ENCODE data around the gene ZDHHC7. TPM values are rescaled to one million over a fixed set of nuclear protein-coding genes. Genes with fewer than 3 reads are reported as not detected.
A peak's percentile ranks its signal among the peaks of the same experiment; 100 is the strongest.

ZDHHC7 gene
- total RNA-seq, 1 donor from 2014 or later: 43.7 TPM

DNA sequence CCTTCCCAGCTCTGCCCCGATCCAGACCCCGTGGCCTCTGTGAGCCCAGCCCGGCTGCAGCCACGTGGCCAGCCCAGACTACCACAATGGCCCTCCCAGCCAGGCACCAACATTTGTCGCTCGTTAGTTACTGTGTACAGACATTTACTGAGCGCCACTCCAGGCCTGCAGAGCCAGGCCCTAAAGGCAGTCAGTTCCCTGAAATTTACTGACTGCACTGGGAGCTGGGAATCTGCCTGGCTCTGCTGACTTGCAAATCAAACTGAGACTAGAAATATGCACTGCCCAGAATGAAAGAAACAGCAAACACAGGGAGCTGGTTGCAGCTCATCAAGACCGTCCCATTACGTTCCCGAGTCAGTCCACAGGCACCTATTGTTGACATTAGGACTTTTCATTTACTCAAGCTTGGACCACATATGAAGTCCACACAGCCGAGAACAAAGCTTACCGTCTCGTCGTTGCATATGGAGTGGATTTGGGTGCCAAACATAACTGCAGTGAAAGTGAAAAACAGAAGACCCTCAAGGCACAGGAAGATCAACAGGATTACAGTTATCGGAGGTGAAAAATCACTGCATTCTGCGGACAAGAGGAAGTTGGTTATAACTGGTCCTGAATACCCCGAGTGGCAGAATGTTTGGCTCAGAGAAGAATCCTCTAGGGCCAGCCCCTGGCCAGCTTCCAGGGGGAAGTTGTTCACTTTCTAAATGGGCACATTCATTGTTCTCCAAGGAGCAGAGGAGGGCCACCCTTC lies 34.5 kb downstream of the ZDHHC7 start:
- DNase-seq (ENCODE audit: low spot score): no peak
- intact Hi-C loops (cut with DNase I): no loop called here

- intact Hi-C loops (cut with DNase I): no loop called here
- DNase-seq (ENCODE audit: low spot score): no peak
These were observed 35.8 kb downstream of the ZDHHC7 start for GRCh38 chr16:84975522-84975921.

GRCh38 chr16:84975066-84975465 lies 36.3 kb downstream of the ZDHHC7 start:
- intact Hi-C loops (cut with DNase I): no loop called here

GRCh38 chr16:84973776-84974523 lies 37.4 kb downstream of the ZDHHC7 start:
- intact Hi-C loops (cut with DNase I): no loop called here
- DNase-seq (ENCODE audit: low spot score): no peak

More at GRCh38 chr16:84975066-84975465, 36.3 kb downstream of the ZDHHC7 start:
- DNase-seq (ENCODE audit: low spot score): no peak

GRCh38 chr16:84973236-84973635 lies 38.1 kb downstream of the ZDHHC7 start:
- intact Hi-C loops (cut with DNase I): no loop called here

DNA sequence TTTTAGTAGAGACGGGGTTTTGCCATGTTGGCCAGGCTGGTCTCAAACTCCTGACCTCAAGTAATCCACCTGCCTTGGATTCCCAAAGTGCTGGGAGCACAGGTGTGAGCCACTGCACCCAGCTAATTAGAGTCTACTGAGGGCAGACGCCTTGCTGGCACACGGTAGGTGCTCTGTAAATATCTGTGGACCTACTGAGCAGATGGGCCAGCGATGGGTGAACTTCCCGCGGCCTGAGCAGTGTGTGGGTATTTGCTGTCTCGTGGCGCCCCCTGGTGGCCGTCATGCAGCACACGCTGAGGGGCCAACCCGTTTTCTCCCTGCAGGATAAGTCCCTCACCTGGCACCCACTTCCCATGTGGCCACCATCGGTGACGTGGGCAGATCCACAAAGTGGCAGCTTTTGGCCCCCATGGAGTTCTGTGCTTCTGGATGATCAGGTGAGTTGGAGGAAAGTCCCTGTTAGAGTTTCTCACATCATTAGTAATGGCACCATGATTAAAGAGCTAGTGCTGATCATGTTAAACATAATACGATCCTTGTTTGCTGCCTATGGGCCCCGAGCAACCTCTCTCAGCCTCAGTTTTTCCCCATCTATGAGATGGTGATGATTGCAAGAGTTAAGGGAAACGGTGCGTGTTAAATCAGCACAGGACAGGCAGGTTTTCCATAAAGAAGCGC lies 40.7 kb downstream of the ZDHHC7 start:
- peak; percentile 88 for DNase-seq (ENCODE audit: low spot score)
- intact Hi-C loops (cut with DNase I): loop anchor here (1.0 to 2.0 kb wide), 2 partner anchors 46 to 216 kb away; no protein-coding TSS in a partner anchor

More at GRCh38 chr16:84973236-84973635, 38.1 kb downstream of the ZDHHC7 start:
- DNase-seq (ENCODE audit: low spot score): no peak

DNA sequence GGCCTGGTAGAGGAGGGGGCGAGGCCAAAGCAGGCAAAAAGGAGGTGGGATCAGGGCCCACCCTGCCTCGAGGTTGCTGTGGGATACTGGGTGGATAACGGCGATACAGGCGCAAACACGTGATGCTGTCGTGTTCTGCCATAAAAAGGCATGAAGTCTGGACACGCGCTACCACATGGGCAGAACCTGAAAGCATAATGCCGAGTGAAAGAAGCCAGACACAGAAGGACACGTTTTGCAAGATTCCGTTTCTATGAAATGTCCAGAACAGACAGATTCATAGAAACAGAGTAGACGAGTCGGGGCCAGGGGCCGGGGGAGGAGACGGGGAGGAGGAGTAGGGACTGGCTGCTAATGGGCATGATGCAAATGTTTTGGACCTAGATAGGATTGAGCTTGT lies 43.5 kb downstream of the ZDHHC7 start:
- intact Hi-C loops (cut with DNase I): no loop called here

DNA sequence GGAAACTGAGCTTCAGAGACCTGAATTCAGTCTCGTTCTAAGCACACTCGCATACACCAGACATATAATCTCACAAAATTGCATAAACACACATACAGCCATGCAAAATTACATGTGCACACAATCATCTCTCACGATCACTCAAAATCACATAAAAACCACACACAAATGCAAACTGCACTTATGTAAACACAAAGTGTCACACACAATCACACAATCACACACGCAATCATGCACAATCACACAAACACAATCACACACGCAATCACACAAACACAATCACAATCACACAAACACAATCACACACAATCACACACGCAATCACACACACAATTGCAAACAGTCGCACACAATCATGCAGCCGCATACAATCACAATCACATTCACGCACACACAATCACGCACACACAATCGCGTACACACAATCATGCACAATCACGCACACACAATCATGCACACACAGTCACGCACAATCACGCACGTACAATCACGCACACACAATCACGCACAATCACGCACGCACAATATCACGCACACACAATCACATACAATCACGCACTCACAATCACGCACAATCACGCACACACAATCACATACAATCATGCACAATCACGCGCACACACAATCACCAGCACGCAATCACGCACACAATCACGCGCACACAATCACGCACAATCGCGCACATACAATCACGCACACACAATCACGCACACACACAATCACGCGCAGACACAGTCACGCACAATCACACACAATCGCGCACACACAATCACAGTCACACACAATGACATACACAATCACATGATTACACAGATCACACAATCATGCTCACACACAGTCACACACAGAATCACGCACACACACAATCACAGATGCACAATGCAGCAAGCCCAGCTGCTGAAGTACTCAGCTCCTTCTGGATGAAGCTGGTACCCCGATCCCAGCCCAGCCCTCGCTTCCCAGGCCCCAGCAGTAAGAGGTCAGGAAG lies 45.6 kb downstream of the ZDHHC7 start:
- intact Hi-C loops (cut with DNase I): no loop called here
- no peak for DNase-seq (ENCODE audit: low spot score)

More for the DNA sequence above, 43.5 kb downstream of the ZDHHC7 start:
- no peak for DNase-seq (ENCODE audit: low spot score)

DNA sequence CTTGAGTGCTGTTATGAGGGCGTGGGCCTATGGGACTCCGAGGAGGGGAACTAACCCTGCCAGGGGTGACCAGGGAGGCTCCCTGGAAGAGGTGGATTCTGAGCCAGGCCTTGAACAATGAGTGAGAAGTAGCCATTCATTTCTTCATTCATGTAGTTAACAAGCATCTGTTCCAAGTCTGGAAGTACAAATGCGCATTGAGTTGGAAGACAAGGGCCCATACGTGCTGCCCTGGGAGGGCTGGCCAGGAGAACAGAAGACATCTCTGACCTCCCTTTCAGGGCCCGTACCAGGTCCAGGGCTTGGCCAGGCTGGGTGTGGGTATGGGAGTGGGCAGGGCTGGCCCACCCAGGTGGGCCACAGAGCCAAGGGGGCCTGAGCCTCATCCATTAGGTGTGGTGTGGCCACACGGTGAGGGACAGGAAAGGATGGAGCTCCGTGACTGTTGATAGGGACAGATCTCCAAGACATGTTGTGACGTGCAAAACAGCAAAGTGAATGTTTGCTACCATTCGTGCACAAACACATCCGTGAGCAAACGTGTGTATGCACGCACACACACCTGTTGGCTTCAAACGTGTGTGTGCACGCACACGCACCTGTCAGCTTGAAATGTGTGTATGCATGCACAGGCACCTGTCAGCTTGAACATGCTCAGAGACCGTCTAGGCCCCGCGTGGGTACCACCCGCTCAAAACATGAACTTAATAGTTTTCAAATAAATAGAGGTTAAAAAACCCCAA lies 46.8 kb downstream of the ZDHHC7 start:
- intact Hi-C loops (cut with DNase I): no loop called here
- no peak for DNase-seq (ENCODE audit: low spot score)

DNA sequence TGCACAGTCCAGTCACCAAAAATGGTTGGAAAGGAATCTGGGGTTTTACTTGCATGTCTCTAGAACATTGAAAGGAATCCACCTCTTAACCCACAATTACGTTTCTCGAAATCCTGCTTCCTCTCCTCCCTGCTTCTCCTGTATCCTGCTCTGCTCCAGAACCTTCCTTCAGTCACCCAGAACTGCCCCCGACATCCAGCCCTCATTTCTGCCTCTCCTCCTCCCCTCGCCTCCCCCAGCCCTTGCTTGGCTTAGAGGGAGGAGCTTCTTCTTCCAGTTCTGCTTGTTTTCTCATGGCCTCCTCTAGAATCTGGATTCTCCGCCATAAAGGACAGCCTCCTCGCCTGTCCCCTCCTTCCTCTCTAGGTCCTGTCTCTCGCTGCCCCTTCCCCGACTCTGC lies 48.3 kb downstream of the ZDHHC7 start:
- DNase-seq (ENCODE audit: low spot score): no peak
- intact Hi-C loops (cut with DNase I): no loop called here

- intact Hi-C loops (cut with DNase I): no loop called here
- no peak for DNase-seq (ENCODE audit: low spot score)
These were observed 50.4 kb downstream of the ZDHHC7 start for GRCh38 chr16:84960942-84961341.

- DNase-seq (ENCODE audit: low spot score): no peak
- intact Hi-C loops (cut with DNase I): no loop called here
These were observed 51.4 kb downstream of the ZDHHC7 start for GRCh38 chr16:84959784-84960417.

GRCh38 chr16:84959045-84959576 lies 52.2 kb downstream of the ZDHHC7 start:
- intact Hi-C loops (cut with DNase I): no loop called here
- no peak for DNase-seq (ENCODE audit: low spot score)

DNA sequence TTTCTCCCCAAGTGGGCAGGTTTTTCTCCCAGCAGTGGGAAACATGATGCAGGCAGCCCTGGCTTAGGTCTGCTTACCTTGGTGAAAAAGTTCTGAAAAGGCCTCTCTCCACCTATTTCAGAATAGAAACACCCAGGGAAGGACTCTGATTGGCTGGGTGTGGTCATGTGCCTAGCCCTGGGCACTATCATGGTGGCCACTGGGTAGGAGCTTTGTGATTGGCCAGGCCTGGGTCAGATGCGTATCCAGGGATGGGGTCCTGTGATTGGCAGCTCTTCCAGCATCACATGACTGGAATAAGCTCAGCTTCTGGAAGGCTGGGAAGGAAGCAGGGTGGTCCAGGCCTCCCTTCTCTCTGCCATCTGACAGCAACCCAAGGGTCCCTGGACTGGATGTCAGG lies 53.5 kb downstream of the ZDHHC7 start:
- DNase-seq (ENCODE audit: low spot score): no peak
- intact Hi-C loops (cut with DNase I): no loop called here

DNA sequence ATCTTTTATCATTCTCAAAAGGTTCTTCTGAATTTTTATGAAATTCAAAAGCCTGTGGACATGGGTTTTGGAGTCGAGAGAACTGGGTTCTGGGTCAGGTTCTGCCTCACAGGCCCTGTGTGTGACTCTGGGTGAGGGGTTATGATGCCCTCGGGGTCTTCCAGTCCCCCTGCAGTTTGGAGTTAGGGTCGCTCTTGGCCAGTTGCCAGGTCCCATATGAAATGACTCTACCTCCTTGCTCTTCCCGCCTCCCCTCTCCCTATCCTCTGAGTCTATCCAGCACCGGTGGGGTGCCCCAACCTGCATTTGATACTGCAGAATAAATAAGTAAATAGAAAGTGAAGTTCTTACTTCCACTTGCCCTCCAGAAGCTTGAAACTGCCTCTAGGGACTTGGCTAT lies 54.1 kb downstream of the ZDHHC7 start:
- intact Hi-C loops (cut with DNase I): no loop called here
- DNase-seq (ENCODE audit: low spot score): no peak

DNA sequence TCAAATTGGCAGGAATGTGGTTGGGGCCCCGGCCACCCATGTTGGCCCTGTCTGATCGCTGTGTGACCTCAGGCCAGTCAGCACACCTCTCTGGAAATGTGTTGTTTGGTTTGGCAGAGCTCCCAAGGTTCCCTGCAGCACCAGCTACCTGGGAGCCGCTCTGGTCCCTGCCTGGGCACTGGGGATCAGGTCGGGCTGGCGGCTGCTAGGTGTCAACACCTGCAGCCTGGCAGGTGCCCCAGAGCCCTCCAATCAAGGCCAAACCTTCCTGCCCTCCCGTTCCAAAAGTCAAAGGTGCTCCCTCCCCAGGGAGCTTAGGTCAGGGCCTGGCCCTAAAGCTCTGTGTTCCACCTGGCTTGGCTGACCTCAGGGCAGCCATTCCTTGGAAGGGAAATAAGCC lies 55.9 kb downstream of the ZDHHC7 start:
- intact Hi-C loops (cut with DNase I): no loop called here
- DNase-seq (ENCODE audit: low spot score): no peak

- no peak for DNase-seq (ENCODE audit: low spot score)
- intact Hi-C loops (cut with DNase I): loop anchor here (2.0 to 5.0 kb wide), 2 partner anchors 20 to 201 kb away; no protein-coding TSS in a partner anchor
These were observed 58.1 kb downstream of the ZDHHC7 start for GRCh38 chr16:84953190-84953746.

Measured in cardiac septum (tissue), 1 donor.